MG63 (cell line): ENCODE data around the gene TASOR2. TPM values are rescaled to one million over a fixed set of nuclear protein-coding genes. Genes with fewer than 3 reads are reported as not detected.

Experiments
- DNase-seq: peaks from one replicate; pipeline ENCODE4 v3.0.0-alpha.2; 2020
- H3K27me3 ChIP-seq: fragments of 250-450 bp; sonication (Bioruptor Pico); 2 replicates; pipeline ENCODE4 v1.5.1; 2020; ENCODE audit warnings: mild to moderate bottlenecking, moderate library complexity
- H3K36me3 ChIP-seq: fragments of 250-450 bp; sonication (Bioruptor Pico); 2 replicates; pipeline ENCODE4 v1.5.1; 2020; ENCODE audit warnings: mild to moderate bottlenecking, moderate library complexity
- H3K4me3 ChIP-seq: fragments of 250-450 bp; sonication (Bioruptor Pico); 2 replicates; pipeline ENCODE4 v1.5.1; 2020; ENCODE audit warnings: mild to moderate bottlenecking, moderate library complexity
- H3K9me3 ChIP-seq: fragments of 250-450 bp; sonication (Bioruptor Pico); 2 replicates; pipeline ENCODE4 v1.5.1; 2020; ENCODE audit warnings: mild to moderate bottlenecking, moderate library complexity
- total RNA-seq: library from RNA; depleted of rRNA; stranded (reverse); fragments of >200 nt; shearing (Covaris generic); gene quantifications from 2 replicates; pipeline ENCODE4 v1.2.3, GENCODE V29; 2014; ENCODE audit warnings: low replicate concordance; rRNA removed

The TASOR2 gene
- total RNA-seq = 18.1 and 39.1 TPM in 2 replicates

GRCh38 chr10:5684318-5684970, at the start of gene TASOR2:
TSS of gene TASOR2 (plus strand) at chr10:5684838. CDS start at chr10:5720643, 35,805 bp downstream.
- DNase-seq = peak; percentile 97
- H3K27me3 ChIP-seq = no peaks in the 10 kb centered on the region
- H3K36me3 ChIP-seq = no peaks in the 10 kb centered on the region
- H3K9me3 ChIP-seq = 0 out of 2 replicates have a peak, but pooled peaks cover 4% of the 10 kb centered on the region
- H3K4me3 ChIP-seq = peak within 1 kb of the TSS; percentile 77

GRCh38 chr10:5634918-5635317, 49.7 kb upstream of the TASOR2 start:
- Histone ChIP-seq H3K36me3 (no peaks in the 10 kb centered on the region), H3K27me3 (no peaks in the 10 kb centered on the region), H3K4me3 (no peak overlapping the region), H3K9me3 (no peaks in the 10 kb centered on the region)
- no peak for DNase-seq

DNA sequence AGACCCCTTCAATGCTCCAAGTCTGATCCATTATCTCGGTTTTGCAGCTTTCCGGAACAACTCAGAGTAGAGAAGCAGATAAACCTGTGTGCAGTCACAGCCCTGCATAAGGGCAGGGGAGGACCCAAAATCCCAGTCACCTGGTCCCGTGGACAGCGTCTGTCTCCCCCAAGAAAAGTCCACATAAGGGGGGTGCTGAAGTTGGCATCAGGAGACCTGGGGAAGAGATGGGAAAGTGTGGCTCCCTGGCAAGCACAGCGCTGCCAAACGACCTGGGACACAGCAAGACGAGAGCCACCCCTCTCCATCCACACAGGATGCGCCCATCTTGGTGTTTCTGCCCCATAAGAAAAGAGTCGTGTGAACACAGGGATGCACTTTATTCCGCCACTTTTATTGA, 46.1 kb upstream of the TASOR2 start:
- no peak for DNase-seq
- Histone ChIP-seq H3K4me3 (no peak overlapping the region), H3K27me3 (no peaks in the 10 kb centered on the region), H3K9me3 (no peaks in the 10 kb centered on the region), H3K36me3 (no peaks in the 10 kb centered on the region)

- no peaks in the 10 kb centered on the region for H3K27me3 ChIP-seq
- H3K9me3 ChIP-seq = no peaks in the 10 kb centered on the region
- no peak overlapping the region for H3K4me3 ChIP-seq
- H3K36me3 ChIP-seq = no peaks in the 10 kb centered on the region
- DNase-seq = no peak
Observed at GRCh38 chr10:5639066-5639465, 45.6 kb upstream of the TASOR2 start.

- no peaks in the 10 kb centered on the region for H3K36me3 ChIP-seq
- H3K9me3 ChIP-seq = no peaks in the 10 kb centered on the region
- no peak for DNase-seq
- H3K27me3 ChIP-seq = no peaks in the 10 kb centered on the region
- H3K4me3 ChIP-seq = no peak overlapping the region
Observed at GRCh38 chr10:5640036-5640435, 44.6 kb upstream of the TASOR2 start.

GRCh38 chr10:5640501-5640900, 44.1 kb upstream of the TASOR2 start:
- Histone ChIP-seq H3K4me3 (no peak overlapping the region), H3K36me3 (no peaks in the 10 kb centered on the region), H3K9me3 (no peaks in the 10 kb centered on the region), H3K27me3 (no peaks in the 10 kb centered on the region)
- DNase-seq = no peak

- no peak overlapping the region for H3K4me3 ChIP-seq
- DNase-seq = no peak
- no peaks in the 10 kb centered on the region for H3K9me3 ChIP-seq
- H3K36me3 ChIP-seq = no peaks in the 10 kb centered on the region
- no peaks in the 10 kb centered on the region for H3K27me3 ChIP-seq
Observed at GRCh38 chr10:5641501-5641900, 43.1 kb upstream of the TASOR2 start.

DNA sequence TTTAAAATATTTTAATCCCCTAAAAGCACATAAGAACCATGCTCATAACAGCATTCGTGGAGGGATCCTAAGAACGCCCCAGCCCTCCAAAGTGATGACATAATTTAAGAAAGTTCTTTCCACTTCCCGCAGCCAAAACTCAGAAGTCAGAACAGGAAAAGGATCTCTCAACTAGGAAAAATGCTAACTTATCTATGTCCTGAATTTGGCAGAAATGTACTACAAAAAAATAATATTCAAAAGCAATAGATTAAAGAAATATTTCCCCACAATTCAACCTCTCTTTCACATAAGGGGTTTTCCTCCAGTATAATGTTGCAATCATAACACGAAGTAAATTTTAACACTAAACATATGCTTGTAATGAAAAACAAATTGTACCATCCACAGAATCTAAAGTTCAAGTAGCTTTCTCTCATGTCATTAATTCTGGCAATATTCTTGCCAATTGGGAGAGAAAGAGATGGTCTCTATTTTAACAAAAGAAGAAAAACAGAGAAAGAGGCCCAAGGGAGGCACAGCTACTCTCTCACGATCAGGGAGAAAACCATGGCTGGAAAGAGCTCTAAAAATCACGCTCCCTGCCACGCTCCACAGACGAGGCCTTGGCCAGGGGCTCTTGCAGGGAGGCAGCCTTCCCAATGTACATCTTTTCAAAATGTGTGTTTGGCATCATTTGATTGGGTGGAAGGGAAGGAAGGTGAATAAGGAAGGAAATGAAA, 41.1 kb upstream of the TASOR2 start:
- DNase-seq = no peak
- H3K4me3 ChIP-seq = no peak overlapping the region
- no peaks in the 10 kb centered on the region for H3K9me3 ChIP-seq
- no peaks in the 10 kb centered on the region for H3K27me3 ChIP-seq
- no peaks in the 10 kb centered on the region for H3K36me3 ChIP-seq

- Histone ChIP-seq H3K4me3 (no peak overlapping the region), H3K36me3 (no peaks in the 10 kb centered on the region), H3K27me3 (no peaks in the 10 kb centered on the region), H3K9me3 (no peaks in the 10 kb centered on the region)
- DNase-seq = no peak
Observed at GRCh38 chr10:5644930-5645329, 39.7 kb upstream of the TASOR2 start.

- Histone ChIP-seq H3K27me3 (no peaks in the 10 kb centered on the region), H3K9me3 (no peaks in the 10 kb centered on the region), H3K36me3 (no peaks in the 10 kb centered on the region), H3K4me3 (no peak overlapping the region)
- no peak for DNase-seq
Observed at GRCh38 chr10:5645375-5645774, 39.3 kb upstream of the TASOR2 start.

GRCh38 chr10:5645944-5646617, 38.6 kb upstream of the TASOR2 start:
- no peak overlapping the region for H3K4me3 ChIP-seq
- no peak for DNase-seq
- H3K27me3 ChIP-seq = no peaks in the 10 kb centered on the region
- H3K9me3 ChIP-seq = no peaks in the 10 kb centered on the region
- H3K36me3 ChIP-seq = no peaks in the 10 kb centered on the region

- Histone ChIP-seq H3K36me3 (no peaks in the 10 kb centered on the region), H3K9me3 (no peaks in the 10 kb centered on the region), H3K4me3 (no peak overlapping the region), H3K27me3 (no peaks in the 10 kb centered on the region)
- no peak for DNase-seq
Observed at GRCh38 chr10:5647507-5648240, 37.0 kb upstream of the TASOR2 start.

- no peak overlapping the region for H3K4me3 ChIP-seq
- no peaks in the 10 kb centered on the region for H3K36me3 ChIP-seq
- DNase-seq = no peak
- no peaks in the 10 kb centered on the region for H3K9me3 ChIP-seq
- no peaks in the 10 kb centered on the region for H3K27me3 ChIP-seq
Observed at GRCh38 chr10:5648494-5649457, 35.9 kb upstream of the TASOR2 start.

DNA sequence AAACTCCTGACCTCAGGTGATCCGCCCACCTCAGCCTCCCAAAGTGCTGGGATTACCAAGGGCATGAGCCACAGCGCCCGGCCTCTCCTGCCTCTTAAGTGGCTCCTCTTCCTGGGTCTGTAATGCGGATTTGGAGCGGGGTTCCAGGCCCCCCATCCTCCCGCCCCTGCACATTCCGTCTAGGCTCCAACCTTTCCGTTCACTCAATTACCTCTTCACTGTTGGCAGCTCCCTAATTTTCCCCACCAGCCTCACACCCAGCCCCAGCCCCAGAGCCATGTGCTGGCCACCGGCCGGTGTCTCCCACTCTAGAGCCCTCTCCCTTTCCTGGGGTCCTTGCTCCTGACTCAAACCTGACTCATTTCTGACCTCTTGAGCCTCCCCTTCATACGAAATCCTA, 34.9 kb upstream of the TASOR2 start:
- H3K27me3 ChIP-seq = no peaks in the 10 kb centered on the region
- no peaks in the 10 kb centered on the region for H3K9me3 ChIP-seq
- no peak for DNase-seq
- H3K4me3 ChIP-seq = no peak overlapping the region
- no peaks in the 10 kb centered on the region for H3K36me3 ChIP-seq

DNA sequence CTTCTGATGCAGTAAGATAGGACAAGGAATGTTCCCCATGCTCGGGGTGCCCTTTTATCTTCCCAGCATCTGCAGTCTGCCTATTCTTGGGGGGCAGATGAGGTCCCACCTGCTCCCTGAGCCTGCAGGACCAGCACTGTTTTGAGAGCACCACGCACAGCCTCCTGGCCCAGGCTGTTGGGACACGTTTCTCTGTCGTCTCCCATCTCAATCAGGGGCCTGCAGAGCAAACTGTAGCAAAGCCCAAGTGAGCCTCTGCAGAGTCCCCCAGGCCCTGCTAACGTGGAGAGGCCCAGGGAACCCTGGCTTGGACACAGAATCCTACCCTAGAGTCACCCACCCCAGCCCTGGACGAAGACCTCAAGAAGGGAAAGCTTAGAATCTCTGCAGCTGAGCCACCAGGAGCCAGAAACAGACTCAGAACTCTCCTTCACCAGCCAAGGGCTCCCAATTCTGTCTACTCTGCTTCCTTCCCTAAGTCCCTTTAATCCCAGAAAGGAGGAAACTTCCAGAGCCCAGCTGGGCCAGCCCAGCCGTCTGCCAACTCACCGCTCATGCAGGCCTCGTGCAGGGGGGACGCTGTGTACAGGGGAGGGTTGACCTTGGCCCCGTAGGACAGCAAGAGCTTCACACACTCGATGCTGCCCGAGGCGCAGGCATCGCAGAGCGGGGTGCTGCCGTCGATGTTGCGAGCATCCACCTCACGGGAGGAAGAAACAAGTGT, 33.8 kb upstream of the TASOR2 start:
- H3K27me3 ChIP-seq = no peaks in the 10 kb centered on the region
- no peak overlapping the region for H3K4me3 ChIP-seq
- H3K9me3 ChIP-seq = no peaks in the 10 kb centered on the region
- H3K36me3 ChIP-seq = no peaks in the 10 kb centered on the region
- no peak for DNase-seq
